B cell (primary cell): Measurements from ENCODE around the gene NLRC5. TPM values are rescaled to one million over a fixed set of nuclear protein-coding genes. Genes with fewer than 3 reads are reported as not detected.

Experiments used
- ATAC-seq: fragments of 200-7000 bp; cut with Tn5 transposase; one replicate; pipeline ENCODE4 v1.10.0; 2021; ENCODE audit warnings: low read depth, mild to moderate bottlenecking, moderate number of reproducible peaks, moderate library complexity
- CTCF ChIA-PET: fragments of 350-600 bp; sonication (Branson Sonifier 250); formaldehyde crosslinking; loops from one replicate; lab custom pipeline; 2021; ENCODE audit warnings: antibody characterized with exemption, inconsistent platforms; lab: Charles Lee
- POLR2A ChIA-PET: fragments of 350-600 bp; sonication (Branson Sonifier 250); formaldehyde crosslinking; loops from one replicate; lab custom pipeline; 2021; ENCODE audit warnings: antibody characterized with exemption; lab: Charles Lee
- DNase-seq: peaks from one replicate; pipeline ENCODE4 v3.0.0; 2013
- H2AFZ ChIP-seq: 2 replicates; pipeline ENCODE4 v1.6.1; 2012; ENCODE audit warnings: mild to moderate bottlenecking, low read depth, low read length; ENCODE audit not compliant: insufficient read depth, poor library complexity, severe bottlenecking
- H3K27ac ChIP-seq, 2 donors: 1 replicate in 1 of 2; 2 replicates in 1 of 2; pipeline ENCODE4 v1.5.1; 2012 to 2013; ENCODE audit warnings: low read length in 2 of 2, mild to moderate bottlenecking in 2 of 2, moderate library complexity in 1 of 2
- H3K27me3 ChIP-seq, 4 experiments: fragments of 200-600 bp in 1 of 4; sonication (generic) in 1 of 4; replicated peaks in 1 of 4; 1 replicate in 2 of 4; 2 replicates in 2 of 4; pipeline versions ENCODE4 v1.6.1 to v1.7.0; 2013 to 2016; ENCODE audit warnings: low read length in 3 of 4, mild to moderate bottlenecking in 2 of 4, mixed read lengths in 1 of 4, moderate library complexity in 1 of 4; ENCODE audit not compliant: insufficient read depth in 4 of 4, control insufficient read depth in 3 of 4; ENCODE audit errors: control extremely low read depth in 1 of 4
- H3K36me3 ChIP-seq, 2 experiments: replicated peaks in 1 of 2; 1 replicate in 1 of 2; 2 replicates in 1 of 2; pipeline versions ENCODE4 v1.6.1 to v1.7.1; 2013; ENCODE audit warnings: low read length in 1 of 2; ENCODE audit not compliant: insufficient read depth in 2 of 2, control insufficient read depth in 1 of 2; ENCODE audit errors: control extremely low read depth in 1 of 2, extremely low read depth in 1 of 2
- H3K4me1 ChIP-seq, 2 donors: fragments of 200-600 bp in 1 of 2; sonication (generic) in 1 of 2; 1 replicate in 1 of 2; 2 replicates in 1 of 2; pipeline versions ENCODE4 v1.5.1 to v1.6.1; 2013 to 2017; ENCODE audit warnings: low read length in 2 of 2; ENCODE audit not compliant: control insufficient read depth in 2 of 2, insufficient read depth in 2 of 2
- H3K4me2 ChIP-seq: replicated peaks from 2 replicates; pipeline ENCODE3; 2012; ENCODE audit warnings: mild to moderate bottlenecking, low read depth, low read length; ENCODE audit not compliant: poor library complexity, severe bottlenecking
- H3K4me3 ChIP-seq, 5 experiments: fragments of 200-600 bp in 1 of 5; sonication (generic) in 1 of 5; 1 replicate in 3 of 5; 2 replicates in 2 of 5; pipeline versions ENCODE4 v1.5.1 to v1.7.0; 2011 to 2016; ENCODE audit warnings: low read length in 4 of 5, mild to moderate bottlenecking in 4 of 5, low read depth in 2 of 5, control low read depth in 1 of 5, moderate library complexity in 1 of 5; ENCODE audit not compliant: insufficient read depth in 1 of 5; ENCODE audit errors: control extremely low read depth in 1 of 5, extremely low read depth in 1 of 5
- H3K79me2 ChIP-seq: fragments of 200-600 bp; sonication (generic); one replicate; pipeline ENCODE4 v1.6.0; 2016; ENCODE audit warnings: low read length; ENCODE audit not compliant: control insufficient read depth, insufficient read depth
- H3K9ac ChIP-seq: fragments of 200-600 bp; sonication (generic); 2 replicates; pipeline ENCODE4 v1.6.1; 2017; ENCODE audit warnings: mild to moderate bottlenecking, low read length, moderate library complexity
- H3K9me3 ChIP-seq, 3 donors: one replicate each; pipeline versions ENCODE4 v1.6.1 to v1.7.1; 2013; ENCODE audit warnings: low read length in 2 of 3; ENCODE audit not compliant: control insufficient read depth in 2 of 3, insufficient read depth in 1 of 3; ENCODE audit errors: control extremely low read depth in 1 of 3
- H4K20me1 ChIP-seq: 2 replicates; pipeline ENCODE4 v1.6.0; 2012; ENCODE audit warnings: mild to moderate bottlenecking, low read length; ENCODE audit not compliant: insufficient read depth, control insufficient read depth, poor library complexity, severe bottlenecking
- H3K27ac Mint-ChIP-seq: one replicate; pipeline ENCODE4 v1.8.0; 2021; ENCODE audit warnings: mixed read lengths
- H3K27me3 Mint-ChIP-seq: one replicate; pipeline ENCODE4 v1.8.0; 2021; ENCODE audit warnings: mixed read lengths
- H3K4me1 Mint-ChIP-seq: one replicate; pipeline ENCODE4 v1.8.0; 2021; ENCODE audit warnings: mixed read lengths
- H3K4me3 Mint-ChIP-seq: one replicate; pipeline ENCODE4 v1.8.0; 2021; ENCODE audit warnings: mixed read lengths
- H3K9me3 Mint-ChIP-seq: one replicate; pipeline ENCODE4 v1.8.0; 2022; ENCODE audit warnings: mixed read lengths; ENCODE audit not compliant: insufficient read depth
- EZH2 ChIP-seq: IDR thresholded peaks from 2 replicates; pipeline ENCODE4 v1.6.1; 2012; ENCODE audit warnings: borderline replicate concordance, low read depth, mild to moderate bottlenecking, moderate library complexity, low read length; ENCODE audit not compliant: insufficient read depth, poor library complexity, severe bottlenecking
- WGBS: methylation state at CpG from one replicate; pipeline ENCODE4 v1.1.5; 2013; ENCODE audit warnings: missing lambda C conversion rate; ENCODE audit not compliant: insufficient coverage; 5-methylcytosine and 5-hydroxymethylcytosine counted together
- intact Hi-C: fragments of 100-400 bp; cut with micrococcal nuclease; formaldehyde crosslinking; loops from one replicate; pipeline ENCODE4 v1.10.0; 2022
- polyA plus RNA-seq: library from polyadenylated mRNA; depleted of rRNA; stranded (reverse); fragments of >200 nt; gene quantifications from 2 replicates; pipeline ENCODE4 v1.2.3, GENCODE V29; 2012
- total RNA-seq, 2 donors: library from RNA; stranded (reverse); fragments of 120-200 nt in 1 of 2; gene quantifications; 1 replicate in 1 of 2; 2 replicates in 1 of 2; pipeline versions ENCODE4 v1.2.3 to v1.2.4, GENCODE V29; 2013 to 2022
- TF ChIP-seq, protein P1 (sequence below): fragments of 200-600 bp; IDR thresholded peaks from one replicate; pipeline ENCODE4 v1.8.0; 2022; ENCODE audit warnings: antibody characterized with exemption, mild to moderate bottlenecking

NLRC5 gene
- total and polyA plus RNA-seq, 2 donors (not counting 1 experiment from before 2014, with no cell fraction given) = 349 to 510 TPM

DNA sequence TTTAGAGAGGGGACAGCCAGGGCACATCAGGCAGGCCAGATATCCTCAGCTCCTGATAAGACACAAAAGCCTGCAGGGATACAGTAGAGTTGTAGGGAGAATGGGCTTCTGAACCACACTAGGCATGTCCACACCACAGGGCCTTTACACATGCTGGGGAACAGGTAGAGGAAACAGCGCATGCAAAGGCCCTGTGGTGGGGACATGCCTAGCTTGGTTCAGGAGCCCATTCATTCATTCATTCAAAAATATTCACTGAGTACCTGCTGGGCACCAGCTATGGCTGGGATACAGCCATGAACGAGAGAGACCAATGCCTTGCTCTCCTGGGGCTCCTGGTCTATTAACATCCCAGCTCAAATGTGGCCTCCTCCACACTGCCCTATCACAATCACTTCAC, 107.4 kb downstream of the NLRC5 start:
- Mint-ChIP-seq H3K4me3 (no peak overlapping the region), H3K4me1 (peaks cover 6% of the 10 kb centered on the region), H3K27me3 (peaks cover 26% of the 10 kb centered on the region), H3K27ac (no peak overlapping the region), H3K9me3 (no peaks in the 10 kb centered on the region)
- Histone ChIP-seq H3K9me3 (no peaks in the 10 kb centered on the region), H3K4me3 (no peak overlapping the region), H3K27me3 (peaks cover 0 to 31% (median 10%) of the 10 kb centered on the region in 4 experiments), H3K4me2 (no peak overlapping the region), H3K9ac (no peak overlapping the region), H4K20me1 (no peaks in the 10 kb centered on the region), H3K4me1 (peaks cover 10 to 12% of the 10 kb centered on the region in 2 donors), H2AFZ (no peak overlapping the region), H3K79me2 (no peaks in the 10 kb centered on the region), H3K27ac (no peak overlapping the region), H3K36me3 (no peaks in the 10 kb centered on the region)
- no peak for DNase-seq
- ChIA-PET CTCF (interaction anchor here (1.0 to 5.5 kb wide), 4 partner anchors 9 to 127 kb away, joined by 3 to 36 read pairs (median 4); no protein-coding TSS in a partner anchor), POLR2A (no interaction called here)
- no peak for TF ChIP-seq EZH2
- TF ChIP-seq, protein P1, sequence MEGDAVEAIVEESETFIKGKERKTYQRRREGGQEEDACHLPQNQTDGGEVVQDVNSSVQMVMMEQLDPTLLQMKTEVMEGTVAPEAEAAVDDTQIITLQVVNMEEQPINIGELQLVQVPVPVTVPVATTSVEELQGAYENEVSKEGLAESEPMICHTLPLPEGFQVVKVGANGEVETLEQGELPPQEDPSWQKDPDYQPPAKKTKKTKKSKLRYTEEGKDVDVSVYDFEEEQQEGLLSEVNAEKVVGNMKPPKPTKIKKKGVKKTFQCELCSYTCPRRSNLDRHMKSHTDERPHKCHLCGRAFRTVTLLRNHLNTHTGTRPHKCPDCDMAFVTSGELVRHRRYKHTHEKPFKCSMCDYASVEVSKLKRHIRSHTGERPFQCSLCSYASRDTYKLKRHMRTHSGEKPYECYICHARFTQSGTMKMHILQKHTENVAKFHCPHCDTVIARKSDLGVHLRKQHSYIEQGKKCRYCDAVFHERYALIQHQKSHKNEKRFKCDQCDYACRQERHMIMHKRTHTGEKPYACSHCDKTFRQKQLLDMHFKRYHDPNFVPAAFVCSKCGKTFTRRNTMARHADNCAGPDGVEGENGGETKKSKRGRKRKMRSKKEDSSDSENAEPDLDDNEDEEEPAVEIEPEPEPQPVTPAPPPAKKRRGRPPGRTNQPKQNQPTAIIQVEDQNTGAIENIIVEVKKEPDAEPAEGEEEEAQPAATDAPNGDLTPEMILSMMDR = no peak
- ATAC-seq = no peak
- whole genome bisulfite sequencing = 94% methylated on average over 2 of the region's 2 CpGs
- intact Hi-C loops = no loop called here

- H3K79me2 ChIP-seq = no peaks in the 10 kb centered on the region
Observed at GRCh38 chr16:57098188-57098841, 109.0 kb downstream of the NLRC5 start.

More at GRCh38 chr16:57098188-57098841, 109.0 kb downstream of the NLRC5 start:
- TF ChIP-seq, protein P1 = no peak
- TF ChIP-seq EZH2 = no peak
- H3K9me3 ChIP-seq = no peaks in the 10 kb centered on the region
- H3K27ac ChIP-seq = no peak overlapping the region
- POLR2A ChIA-PET = no interaction called here
- intact Hi-C loops = no loop called here
- ATAC-seq = no peak
- no peaks in the 10 kb centered on the region for H4K20me1 ChIP-seq
- peaks cover 4% of the 10 kb centered on the region in 2 donors for H3K4me1 ChIP-seq
- no peaks in the 10 kb centered on the region for H3K36me3 ChIP-seq
- Mint-ChIP-seq H3K27ac (no peak overlapping the region), H3K27me3 (peaks cover 26% of the 10 kb centered on the region), H3K4me1 (peaks cover 4% of the 10 kb centered on the region), H3K4me3 (no peak overlapping the region), H3K9me3 (no peaks in the 10 kb centered on the region)
- DNase-seq = no peak
- no peak overlapping the region for H3K9ac ChIP-seq
- H3K27me3 ChIP-seq = peaks cover 0 to 25% (median 7%) of the 10 kb centered on the region in 4 experiments
- no peak overlapping the region for H2AFZ ChIP-seq
- 75% methylated on average over 13 of the region's 14 CpGs for whole genome bisulfite sequencing
- H3K4me3 ChIP-seq = no peak overlapping the region
- CTCF ChIA-PET = no interaction called here
- no peak overlapping the region for H3K4me2 ChIP-seq
